H1 (cell line): ENCODE data around the gene DAZAP1. TPM values are rescaled to one million over a fixed set of nuclear protein-coding genes. Genes with fewer than 3 reads are reported as not detected.

ENCODE experiments used
- CHD7 ChIP-seq: fragments of 300-600 bp; sonication (generic); IDR thresholded peaks from 2 replicates; pipeline ENCODE4 v1.7.1; 2012; ENCODE audit warnings: low read length, moderate library complexity, mild to moderate bottlenecking, inconsistent platforms; ENCODE audit not compliant: insufficient replicate concordance
- EZH2 ChIP-seq: fragments of 200-600 bp; sonication (generic); IDR thresholded peaks from 2 replicates; pipeline ENCODE4 v1.7.1; 2012; ENCODE audit warnings: low read depth, mild to moderate bottlenecking, moderate library complexity, low read length, inconsistent platforms; ENCODE audit not compliant: severe bottlenecking
- JUND ChIP-seq: IDR thresholded peaks from 2 replicates; pipeline ENCODE4 v1.6.1; 2011; ENCODE audit warnings: mild to moderate bottlenecking, improper control_type of control experiment, low read length
- SP1 ChIP-seq: IDR thresholded peaks from 2 replicates; pipeline ENCODE4 v1.6.1; 2011; ENCODE audit warnings: low read depth, low read length
- TEAD4 ChIP-seq: IDR thresholded peaks from 2 replicates; pipeline ENCODE4 v1.6.1; 2012; ENCODE audit warnings: low read depth, low read length, inconsistent platforms, mixed read lengths
- polyA plus RNA-seq, 7 experiments: library from polyadenylated mRNA; depleted of rRNA in 3 of 7; stranded (reverse) in 5 of 7; unstranded in 2 of 7; fragments of >200 nt in 5 of 7; fragments of 200-250 nt in 2 of 7; gene quantifications; 1 replicate in 5 of 7; 2 replicates in 1 of 7; 4 replicates in 1 of 7; pipeline versions ENCODE4 v1.2.1 to v1.2.3, GENCODE V29; 2011 to 2013; ENCODE audit warnings: missing spikeins in 2 of 7, mixed read lengths in 2 of 7
- total RNA-seq: library from RNA; stranded (reverse); fragmentation: NEBNext Ultra II Directional; extraction: Animal tissue kit (Norgen Biotek cat#: 25700); gene quantifications from 2 replicates; pipeline ENCODE4 v1.2.1, GENCODE V29; 2021

DAZAP1 gene
- total and polyA plus RNA-seq, 2 of the 8 experiments (the other 6 are each of a cell fraction or from before 2014, with no cell fraction given), result 79.6 to 341 TPM

- TF ChIP-seq JUND, result no peak
- TF ChIP-seq CHD7, result no peak
- TF ChIP-seq EZH2, result no peak
- TF ChIP-seq SP1, result no peak
- no peak for TF ChIP-seq TEAD4
Measured at GRCh38 chr19:1370579-1371361, 36.6 kb upstream of the DAZAP1 start (continued).
